DND-41 (cell line): Measurements from ENCODE around the gene ELK4.

ENCODE experiments used
- ATAC-seq: fragments of 200-7000 bp; cut with Tn5 transposase; 3 replicates; pipeline ENCODE4 v1.9.1; 2021; ENCODE audit warnings: low read depth; ENCODE audit not compliant: insufficient read depth
- DNase-seq: peaks from one replicate; pipeline ENCODE4 v3.0.0-alpha.2; 2020
- H2AFZ ChIP-seq: 2 replicates; pipeline ENCODE4 v1.6.0; 2012; ENCODE audit warnings: low read depth, low read length
- H3K27ac ChIP-seq: 2 replicates; pipeline ENCODE4 v1.5.1; 2012; ENCODE audit warnings: low read length, inconsistent platforms
- H3K27me3 ChIP-seq: fragments of 200-600 bp; sonication (generic); 2 replicates; pipeline ENCODE4 v1.6.0; 2012; ENCODE audit warnings: low read length, mild to moderate bottlenecking, inconsistent platforms; ENCODE audit not compliant: insufficient read depth, poor library complexity
- H3K36me3 ChIP-seq: 2 replicates; pipeline ENCODE4 v1.5.1; 2012; ENCODE audit warnings: low read length, inconsistent platforms; ENCODE audit not compliant: insufficient read depth
- H3K4me1 ChIP-seq: 2 replicates; pipeline ENCODE4 v1.5.1; 2012; ENCODE audit warnings: mild to moderate bottlenecking, low read length; ENCODE audit not compliant: insufficient read depth
- H3K4me2 ChIP-seq: 2 replicates; pipeline ENCODE4 v1.6.0; 2012; ENCODE audit warnings: mild to moderate bottlenecking, moderate library complexity, low read length, inconsistent platforms; ENCODE audit not compliant: insufficient read depth
- H3K4me3 ChIP-seq, 2 experiments: fragments of 200-600 bp in 1 of 2; shearing (Covaris generic) in 1 of 2; 2 replicates each; pipeline ENCODE4 v1.5.1; 2012 to 2016; ENCODE audit warnings: inconsistent platforms in 2 of 2, low read length in 2 of 2, mild to moderate bottlenecking in 2 of 2, low read depth in 1 of 2, moderate library complexity in 1 of 2
- H3K79me2 ChIP-seq: 2 replicates; pipeline ENCODE4 v1.6.0; 2012; ENCODE audit warnings: low read length, inconsistent platforms; ENCODE audit not compliant: insufficient read depth
- H3K9ac ChIP-seq: 2 replicates; pipeline ENCODE4 v1.6.0; 2012; ENCODE audit warnings: low read depth, mild to moderate bottlenecking, inconsistent platforms, low read length, moderate library complexity
- H3K9me3 ChIP-seq: 2 replicates; pipeline ENCODE4 v1.5.1; 2012; ENCODE audit warnings: low read length, moderate library complexity, mild to moderate bottlenecking, inconsistent platforms; ENCODE audit not compliant: insufficient read depth, severe bottlenecking
- H4K20me1 ChIP-seq: 2 replicates; pipeline ENCODE4 v1.6.0; 2012; ENCODE audit warnings: low read length; ENCODE audit not compliant: insufficient read depth
- CTCF ChIP-seq: IDR thresholded peaks from 2 replicates; pipeline ENCODE4 v1.5.1; 2012; ENCODE audit warnings: borderline replicate concordance, low read length, moderate library complexity, mild to moderate bottlenecking; ENCODE audit not compliant: poor library complexity, severe bottlenecking; ENCODE audit errors: extremely low read depth
- EZH2 ChIP-seq: IDR thresholded peaks from 3 replicates; pipeline ENCODE4 v1.6.1; 2012; ENCODE audit warnings: borderline replicate concordance, low read depth, mild to moderate bottlenecking, moderate library complexity, low read length, inconsistent platforms; ENCODE audit not compliant: severe bottlenecking

Gene ELK4

DNA sequence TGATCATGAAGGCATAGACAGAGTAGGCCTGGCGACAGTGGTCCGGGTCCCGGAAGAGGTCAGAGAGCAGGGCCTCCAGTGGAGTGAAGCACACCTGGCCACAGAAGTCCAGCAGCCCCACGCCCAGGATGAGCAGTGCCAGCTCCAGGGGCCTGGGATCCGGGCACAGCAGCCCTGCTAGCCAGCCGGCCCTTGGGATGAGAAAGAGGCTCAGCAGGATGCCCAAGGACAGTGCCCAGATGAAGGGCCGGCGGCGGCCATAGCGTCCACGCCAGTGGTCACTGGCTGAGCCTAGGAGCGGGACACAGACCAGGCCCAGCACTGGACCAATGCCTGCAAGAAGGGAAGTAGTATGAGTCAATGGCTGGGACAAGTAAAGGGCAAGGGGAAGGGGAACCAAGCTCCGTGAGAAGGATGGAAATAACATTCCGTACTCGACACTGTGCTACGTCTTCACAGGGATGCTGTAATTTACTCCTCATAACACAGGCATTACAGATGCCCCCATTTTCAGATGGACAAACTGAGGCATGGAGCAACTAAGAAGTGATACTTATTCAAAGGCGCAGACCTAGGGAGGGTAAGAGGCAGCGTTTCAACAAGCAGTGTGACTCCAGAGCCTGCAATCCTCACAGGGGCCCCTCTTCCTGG lies 31.6 kb upstream of the ELK4 start:
- H3K27ac ChIP-seq, result no peak overlapping the region
- TF ChIP-seq CTCF (no peak), EZH2 (no peak)
- H3K4me3 ChIP-seq, result no peak overlapping the region
- H4K20me1 ChIP-seq, result peaks cover 9% of the 10 kb centered on the region
- no peak overlapping the region for H2AFZ ChIP-seq
- no peak overlapping the region for H3K9ac ChIP-seq
- peaks cover 8% of the 10 kb centered on the region for H3K27me3 ChIP-seq
- ATAC-seq (no peak), DNase-seq (no peak)
- H3K4me2 ChIP-seq, result no peak overlapping the region
- H3K79me2 ChIP-seq, result no peaks in the 10 kb centered on the region
- H3K9me3 ChIP-seq, result no peaks in the 10 kb centered on the region
- no peaks in the 10 kb centered on the region for H3K36me3 ChIP-seq
- H3K4me1 ChIP-seq, result no peaks in the 10 kb centered on the region; the same call in 1 of the 2 replicates

DNA sequence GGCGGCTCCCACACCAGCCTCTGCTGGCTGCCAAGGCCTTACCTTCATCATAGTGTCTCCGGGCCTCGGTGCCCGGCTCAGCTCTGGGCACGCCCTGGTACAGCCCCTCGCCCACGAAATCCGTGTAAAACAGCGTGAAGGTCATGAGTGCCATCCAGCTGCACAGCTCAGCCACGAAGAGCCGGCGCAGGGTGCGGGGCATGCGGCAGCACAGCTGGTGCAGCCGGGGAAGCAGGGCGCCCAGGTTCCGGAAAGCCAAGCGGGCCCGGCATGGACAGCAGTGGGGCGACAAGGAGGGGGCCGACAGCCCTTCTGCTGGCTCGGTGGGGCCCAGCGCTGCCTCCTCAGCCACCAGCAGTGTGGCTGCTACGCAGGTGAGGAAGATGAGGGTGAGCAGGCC lies 31.0 kb upstream of the ELK4 start:
- no peaks in the 10 kb centered on the region for H3K9me3 ChIP-seq
- no peaks in the 10 kb centered on the region for H3K79me2 ChIP-seq
- H3K27ac ChIP-seq, result no peak overlapping the region
- H2AFZ ChIP-seq, result no peak overlapping the region
- no peak for TF ChIP-seq EZH2
- TF ChIP-seq CTCF, result no peak
- no peaks in the 10 kb centered on the region for H3K36me3 ChIP-seq
- H3K4me3 ChIP-seq, result no peak overlapping the region
- peaks cover 2% of the 10 kb centered on the region for H3K27me3 ChIP-seq
- H3K4me2 ChIP-seq, result no peak overlapping the region
- no peak overlapping the region for H3K9ac ChIP-seq
- ATAC-seq, result no peak
- peaks cover 11% of the 10 kb centered on the region for H4K20me1 ChIP-seq
- H3K4me1 ChIP-seq, result no peaks in the 10 kb centered on the region; the same call in 1 of the 2 replicates
- DNase-seq, result no peak

- Histone ChIP-seq H3K36me3 (no peaks in the 10 kb centered on the region), H3K9ac (no peak overlapping the region), H2AFZ (no peak overlapping the region), H3K4me1 (no peaks in the 10 kb centered on the region; the same call in 1 of the 2 replicates), H3K27ac (no peak overlapping the region), H3K27me3 (no peaks in the 10 kb centered on the region), H3K79me2 (no peaks in the 10 kb centered on the region), H3K4me2 (no peak overlapping the region), H3K4me3 (no peak overlapping the region), H4K20me1 (peaks cover 11% of the 10 kb centered on the region), H3K9me3 (no peaks in the 10 kb centered on the region)
- TF ChIP-seq EZH2, result no peak
- TF ChIP-seq CTCF, result no peak
- ATAC-seq, result no peak
- DNase-seq, result no peak
These were observed 30.4 kb upstream of the ELK4 start for GRCh38 chr1:205662135-205662738.
